HTERT RPE-1 (cell line): ENCODE measurements around the gene GRHPR.
"Not testable (repeated sequence)": the region's sequence is repeated elsewhere in the genome, so short reads cannot be mapped to it uniquely, and the experiment has no call there.

Experiments used
- in situ Hi-C: fragments of 300-500 bp; cut with MboI; formaldehyde crosslinking; loops from 4 replicates; pipeline ENCODE4 v1.14.3; 2020; ENCODE audit warnings: low sequenced_read_pairs

The GRHPR gene

DNA sequence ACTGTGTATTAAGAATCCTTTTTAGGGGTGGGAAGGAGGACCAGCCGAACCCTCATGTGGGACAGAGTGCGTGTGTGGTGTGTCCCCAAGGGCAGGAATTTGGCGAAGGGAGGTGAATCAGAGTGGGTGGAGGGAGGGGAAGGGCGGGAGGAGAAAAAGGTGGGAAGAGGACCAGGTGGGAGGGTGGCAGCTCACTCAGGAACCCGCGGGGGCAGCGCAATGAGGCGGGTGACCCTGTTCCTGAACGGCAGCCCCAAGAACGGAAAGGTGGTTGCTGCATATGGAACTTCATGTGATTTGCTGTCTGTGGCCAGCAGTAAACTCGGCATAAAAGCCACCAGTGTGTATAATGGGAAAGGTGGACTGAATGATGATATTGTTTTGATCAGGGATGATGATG, 54.4 kb downstream of the GRHPR start:
- in situ Hi-C loops: no loop called here

DNA sequence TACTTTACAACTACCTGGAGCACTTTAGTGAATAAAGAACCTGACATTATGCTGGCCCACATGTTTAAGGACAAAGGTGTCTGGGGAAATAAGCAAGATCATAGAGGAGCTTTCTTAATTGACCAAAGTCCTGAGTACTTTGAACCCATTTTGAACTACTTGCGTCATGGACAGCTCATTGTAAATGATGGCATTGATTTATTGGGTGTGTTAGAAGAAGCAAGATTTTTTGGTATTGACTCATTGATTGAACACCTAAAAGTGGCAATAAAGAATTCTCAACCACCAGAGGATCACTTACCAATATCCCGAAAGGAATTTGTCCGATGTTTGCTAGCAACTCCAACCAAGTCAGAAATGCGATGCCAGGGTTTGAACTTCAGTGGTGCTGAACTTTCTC, 54.9 kb downstream of the GRHPR start:
- in situ Hi-C loops: not testable (repeated sequence)

DNA sequence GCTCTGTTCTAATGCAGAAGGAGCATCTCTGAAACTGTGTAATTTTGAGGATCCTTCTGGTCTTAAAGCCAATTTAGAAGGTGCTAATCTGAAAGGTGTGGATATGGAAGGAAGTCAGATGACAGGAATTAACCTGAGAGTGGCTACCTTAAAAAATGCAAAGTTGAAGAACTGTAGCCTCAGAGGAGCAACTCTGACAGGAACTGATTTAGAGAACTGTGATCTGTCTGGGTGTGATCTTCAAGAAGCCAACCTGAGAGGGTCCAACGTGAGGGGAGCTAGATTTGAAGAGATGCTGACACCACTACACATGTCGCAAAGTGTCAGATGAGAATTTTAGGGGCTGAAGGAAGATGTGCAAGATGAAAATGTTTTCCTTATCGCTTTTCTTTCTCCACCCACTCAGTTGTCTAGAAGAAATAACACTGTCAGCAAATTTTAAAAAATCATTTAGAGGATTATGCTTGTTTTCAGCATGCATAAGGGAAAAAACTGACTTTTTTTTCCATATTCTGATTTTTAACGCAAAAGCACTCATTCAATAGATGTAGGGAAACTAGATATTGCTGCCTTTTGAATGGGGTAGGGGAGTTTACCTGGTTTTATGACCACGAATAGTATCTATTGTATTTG, 55.6 kb downstream of the GRHPR start:
- in situ Hi-C loops: not testable (repeated sequence)

DNA sequence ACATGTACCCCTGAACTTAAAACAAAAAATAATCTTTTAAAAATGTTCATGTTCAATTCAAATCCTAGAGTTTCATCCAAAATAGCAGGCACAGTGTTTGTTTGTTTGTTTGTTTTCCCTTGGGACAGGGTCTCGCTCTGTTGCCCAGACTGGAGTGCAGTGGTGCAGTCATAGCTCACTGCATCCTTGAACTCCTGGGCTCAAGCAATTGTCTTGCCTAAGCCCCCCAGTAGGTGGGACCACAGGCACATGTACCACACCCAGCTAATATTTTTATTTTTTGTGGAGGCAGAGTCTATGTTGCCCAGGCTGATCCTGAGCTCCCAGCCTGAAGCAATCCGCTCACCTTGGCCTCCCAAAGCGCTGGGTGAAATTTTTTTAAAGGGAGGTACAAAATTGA, 58.3 kb downstream of the GRHPR start:
- in situ Hi-C loops: no loop called here

DNA sequence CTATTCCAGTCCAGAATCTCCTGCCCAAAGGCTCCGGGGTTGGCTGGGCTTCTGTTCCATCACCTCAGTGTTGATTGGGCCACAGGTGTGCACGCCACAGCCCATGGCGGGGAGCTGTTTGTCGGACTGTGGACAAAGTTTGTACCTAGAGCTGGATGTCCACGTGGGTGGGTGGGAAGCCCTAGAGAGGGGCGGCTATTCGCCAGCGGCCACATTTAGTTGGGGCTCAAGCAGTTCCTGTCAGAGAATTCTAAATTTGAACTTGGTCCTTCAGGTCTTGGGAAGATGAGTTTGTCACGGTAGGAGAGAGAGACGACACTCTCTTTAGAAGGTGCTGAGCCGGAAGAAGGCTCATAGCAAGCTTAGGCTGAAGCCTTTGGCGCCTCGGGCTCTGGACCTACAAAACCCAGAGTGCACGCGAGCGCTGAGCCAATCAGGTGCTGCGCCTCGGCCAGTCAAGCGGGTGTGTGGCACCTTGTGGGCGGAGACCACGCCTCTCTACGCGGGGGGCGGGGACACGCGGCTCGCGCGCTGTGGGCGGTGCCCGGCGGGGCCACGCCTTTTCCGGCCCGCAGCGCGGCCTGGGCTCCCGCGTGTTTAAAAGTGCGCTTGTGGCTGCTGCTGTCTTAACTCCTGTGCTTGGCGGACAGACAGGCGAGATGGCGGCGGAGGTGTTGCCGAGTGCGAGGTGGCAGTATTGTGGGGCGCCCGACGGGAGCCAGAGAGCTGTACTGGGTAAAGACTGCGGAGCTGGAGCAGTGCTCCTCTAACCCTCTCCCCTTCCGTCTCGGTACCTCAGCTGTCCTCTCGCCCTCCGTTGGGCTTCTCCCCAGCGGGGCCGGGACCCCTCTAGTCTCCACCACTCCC, 63.1 kb downstream of the GRHPR start, which contains the start of gene POLR1E:
POLR1E (plus strand) TSS at position 560 of the 867 bp plus-strand sequence; CDS start at position 660, 100 bp downstream.
- in situ Hi-C loops: no loop called here

DNA sequence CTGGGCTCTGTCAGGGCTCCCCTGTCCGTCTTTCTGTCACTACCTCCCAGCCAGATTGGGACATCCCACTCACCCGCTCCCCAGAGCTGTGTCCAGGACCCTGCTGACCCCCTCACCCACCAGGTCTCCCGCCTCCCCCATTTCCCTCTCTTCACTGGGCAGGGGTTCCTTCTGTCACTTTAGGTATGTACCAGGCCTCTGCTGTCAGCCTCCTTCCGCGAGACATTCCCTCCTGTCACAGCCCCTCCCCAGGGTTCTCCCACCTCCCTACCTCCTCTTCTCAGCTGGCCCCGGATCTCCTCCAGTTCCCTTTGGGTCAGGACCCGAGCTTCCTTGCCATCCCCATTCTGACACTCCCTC, 63.7 kb downstream of the GRHPR start:
- in situ Hi-C loops: no loop called here
